K562 (cell line): Measurements from ENCODE around the gene BMF. TPM values are rescaled to one million over a fixed set of nuclear protein-coding genes. Genes with fewer than 3 reads are reported as not detected.

Experiments used
- ATF1 ChIP-seq, 2 experiments: fragments of 450-650 bp in 1 of 2; IDR thresholded peaks; 2 replicates each; pipeline ENCODE4 v1.6.1; 2016; ENCODE audit warnings: missing compliant biosample characterization in 1 of 2, missing genetic modification characterization in 1 of 2
- CREB1 ChIP-seq, 2 experiments: sonication (generic) in 1 of 2; formaldehyde crosslinking in 1 of 2; IDR thresholded peaks; 2 replicates each; pipeline versions ENCODE4 v1.6.1 to v1.8.0; 2012 to 2022; ENCODE audit warnings: inconsistent platforms in 1 of 2, mild to moderate bottlenecking in 1 of 2, missing genetic modification reagents in 1 of 2, moderate library complexity in 1 of 2
- ESRRB ChIP-seq: fragments of 250-450 bp; sonication (Bioruptor Pico); IDR thresholded peaks from 2 replicates; pipeline ENCODE4 v1.5.0; 2020; ENCODE audit warnings: mild to moderate bottlenecking, moderate library complexity, borderline replicate concordance
- GTF2E2 ChIP-seq: fragments of 200-800 bp; sonication (Bioruptor generic); IDR thresholded peaks from 2 replicates; pipeline ENCODE4 v1.6.1; 2016; ENCODE audit warnings: missing genetic modification characterization, missing compliant biosample characterization
- GTF2F1 ChIP-seq: IDR thresholded peaks from 2 replicates; pipeline ENCODE4 v1.6.1; 2011; ENCODE audit warnings: low read depth, low read length, improper control_type of control experiment
- HCFC1 ChIP-seq: IDR thresholded peaks from 2 replicates; pipeline ENCODE4 v1.6.1; 2012; ENCODE audit warnings: low read depth, low read length, improper control_type of control experiment
- HMG20A ChIP-seq: fragments of 450-650 bp; formaldehyde crosslinking; conservative IDR thresholded peaks from 2 replicates; pipeline ENCODE4 v1.4.0; 2020; ENCODE audit warnings: mild to moderate bottlenecking, mixed read lengths
- KDM2B ChIP-seq: fragments of 250-450 bp; sonication (Bioruptor Pico); IDR thresholded peaks from 2 replicates; pipeline ENCODE4 v1.8.0; 2021; ENCODE audit warnings: mild to moderate bottlenecking, moderate library complexity
- RBBP5 ChIP-seq: fragments of 200-600 bp; sonication (generic); IDR thresholded peaks from 2 replicates; pipeline ENCODE4 v1.6.1; 2012; ENCODE audit warnings: borderline replicate concordance, mild to moderate bottlenecking, low read length, control low read depth, inconsistent platforms; ENCODE audit not compliant: insufficient read depth, poor library complexity, severe bottlenecking
- RBM22 ChIP-seq: fragments of 200-400 bp; formaldehyde crosslinking; IDR thresholded peaks from 2 replicates; pipeline ENCODE4 v1.6.1; 2018; ENCODE audit warnings: low read length, low read depth; ENCODE audit not compliant: poor library complexity, severe bottlenecking
- SMARCB1 ChIP-seq: IDR thresholded peaks from 2 replicates; pipeline ENCODE4 v1.6.1; 2011; ENCODE audit warnings: improper control_type of control experiment, low read depth; ENCODE audit not compliant: insufficient read length
- SNIP1 ChIP-seq: fragments of 450-650 bp; IDR thresholded peaks from 2 replicates; pipeline ENCODE4 v1.7.1; 2017; ENCODE audit warnings: low read depth, mild to moderate bottlenecking
- SREBF2 ChIP-seq: sonication (generic); formaldehyde crosslinking; IDR thresholded peaks from 2 replicates; pipeline ENCODE4 v1.4.0; 2020; ENCODE audit warnings: mild to moderate bottlenecking, missing genetic modification reagents
- SRSF9 ChIP-seq: fragments of 200-400 bp; formaldehyde crosslinking; IDR thresholded peaks from 2 replicates; pipeline ENCODE4 v1.6.1; 2017; ENCODE audit warnings: low read depth, low read length, borderline replicate concordance
- SUPT5H ChIP-seq: fragments of 450-650 bp; IDR thresholded peaks from 2 replicates; pipeline ENCODE4 v1.6.1; 2016
- TCF3 ChIP-seq: sonication (generic); formaldehyde crosslinking; IDR thresholded peaks from 2 replicates; pipeline ENCODE4 v1.4.0; 2020; ENCODE audit warnings: mild to moderate bottlenecking, missing genetic modification reagents
- ZNF511 ChIP-seq: sonication (generic); formaldehyde crosslinking; IDR thresholded peaks from 2 replicates; pipeline ENCODE4 v1.8.0; 2022; ENCODE audit warnings: mild to moderate bottlenecking, missing genetic modification reagents
- ZNF766 ChIP-seq: fragments of 200-800 bp; sonication (Bioruptor generic); conservative IDR thresholded peaks from 2 replicates; pipeline ENCODE4 v1.6.1; 2016; ENCODE audit warnings: missing genetic modification characterization, missing compliant biosample characterization
- ZNF77 ChIP-seq: fragments of 250-450 bp; sonication (Bioruptor Pico); IDR thresholded peaks from 2 replicates; pipeline ENCODE4 v1.5.0; 2020
- polyA plus RNA-seq, 8 experiments: library from polyadenylated mRNA; depleted of rRNA in 4 of 8; stranded (reverse) in 5 of 8; unstranded in 3 of 8; fragments of >200 nt; fragmentation: Nextera tagmentation in 2 of 8; fragmentation: Illumina TruSeq in 1 of 8; extraction: Ambion mirVana in 2 of 8; extraction: Trizol in 1 of 8; gene quantifications; 2 replicates each; pipeline versions ENCODE4 v1.2.1 to v1.2.3, GENCODE V29; 2011 to 2014; ENCODE audit warnings: inconsistent platforms in 1 of 8, missing spikeins in 1 of 8
- total RNA-seq, 7 experiments: library from RNA; depleted of rRNA in 6 of 7; stranded (reverse); fragments of >200 nt in 6 of 7; fragmentation: Illumina TruSeq in 2 of 7; extraction: Trizol in 2 of 7; gene quantifications; 2 replicates each; pipeline versions ENCODE4 v1.2.1 to v1.2.3, GENCODE V29; 2011 to 2021; ENCODE audit warnings: low replicate concordance in 1 of 7
- TF ChIP-seq, protein P1 (sequence below): fragments of 450-650 bp; IDR thresholded peaks from 2 replicates; pipeline ENCODE4 v1.7.1; 2018; ENCODE audit warnings: mild to moderate bottlenecking, low read depth; ENCODE audit not compliant: partially characterized antibody
- TF ChIP-seq, protein P2 (sequence below): fragments of 450-650 bp; formaldehyde crosslinking; IDR thresholded peaks from 2 replicates; pipeline ENCODE4 v1.4.0; 2020; ENCODE audit warnings: mild to moderate bottlenecking, moderate library complexity
- TF ChIP-seq, protein P3 (sequence below): fragments of 450-650 bp; IDR thresholded peaks from 2 replicates; pipeline ENCODE4 v1.6.1; 2016; ENCODE audit warnings: missing biosample characterization, missing genetic modification characterization

Gene BMF
- total and polyA plus RNA-seq, 9 of the 15 experiments (the other 6 are each of a cell fraction or from before 2014, with no cell fraction given): 0.25 to 0.91 (median 0.59) TPM; not detected in 2

DNA sequence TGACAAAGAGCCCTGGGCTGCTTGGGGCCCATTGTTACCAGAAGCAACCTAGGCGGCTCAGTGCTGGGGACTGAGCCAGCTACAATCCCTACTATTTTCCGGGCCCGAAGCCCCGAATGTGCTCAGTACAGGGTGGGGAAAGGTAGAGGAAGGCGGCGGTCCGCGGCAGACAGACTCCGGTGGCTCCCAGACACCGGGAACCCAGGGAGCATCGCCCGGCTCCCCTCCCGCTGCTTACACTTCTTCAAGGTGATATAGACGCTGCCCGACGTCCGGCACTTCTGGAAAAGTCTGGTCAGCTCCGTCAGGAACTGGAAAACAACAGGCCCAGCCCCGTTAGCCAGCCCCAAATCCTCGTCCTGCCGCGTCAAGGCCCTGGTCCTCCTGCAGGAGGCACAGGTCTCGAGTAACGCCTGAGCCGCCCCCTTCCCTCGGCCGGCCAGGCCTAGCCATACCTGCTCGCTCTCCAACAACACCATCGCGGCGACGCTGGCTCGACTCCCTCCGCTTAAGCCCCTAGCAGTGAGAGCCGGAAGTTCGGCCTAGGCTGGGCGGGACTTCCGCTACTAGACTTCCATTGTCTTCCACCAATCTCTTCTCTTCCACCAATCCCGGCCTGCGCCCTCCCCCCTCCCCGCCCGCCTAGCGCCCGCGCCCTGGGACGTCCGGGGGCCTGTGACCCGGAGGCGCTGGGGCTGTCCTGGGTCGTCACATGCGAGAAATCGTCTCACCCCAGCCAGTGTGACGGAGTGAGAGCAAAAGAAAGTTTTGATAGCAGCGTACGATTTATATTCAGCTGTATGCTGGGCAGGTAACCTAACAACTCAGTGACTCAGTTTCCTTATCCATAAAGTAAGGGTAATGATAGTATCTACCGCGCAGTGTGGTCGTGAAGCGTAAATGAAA lies 69.8 kb downstream of the BMF start, which contains the start of gene SRP14 (continued):
- peak; percentile 48; the same call in 1 of the 2 replicates for TF ChIP-seq GTF2F1
- TF ChIP-seq ESRRB (CRISPR knock-in tag): no peak
- TF ChIP-seq HMG20A (CRISPR knock-in tag): no peak
- no peak for TF ChIP-seq SMARCB1
- TF ChIP-seq SRSF9: no peak
- peak; percentile 94 for TF ChIP-seq SUPT5H
- no peak for TF ChIP-seq ZNF77
- peak; percentile 86 for TF ChIP-seq RBBP5
- TF ChIP-seq, protein P1, sequence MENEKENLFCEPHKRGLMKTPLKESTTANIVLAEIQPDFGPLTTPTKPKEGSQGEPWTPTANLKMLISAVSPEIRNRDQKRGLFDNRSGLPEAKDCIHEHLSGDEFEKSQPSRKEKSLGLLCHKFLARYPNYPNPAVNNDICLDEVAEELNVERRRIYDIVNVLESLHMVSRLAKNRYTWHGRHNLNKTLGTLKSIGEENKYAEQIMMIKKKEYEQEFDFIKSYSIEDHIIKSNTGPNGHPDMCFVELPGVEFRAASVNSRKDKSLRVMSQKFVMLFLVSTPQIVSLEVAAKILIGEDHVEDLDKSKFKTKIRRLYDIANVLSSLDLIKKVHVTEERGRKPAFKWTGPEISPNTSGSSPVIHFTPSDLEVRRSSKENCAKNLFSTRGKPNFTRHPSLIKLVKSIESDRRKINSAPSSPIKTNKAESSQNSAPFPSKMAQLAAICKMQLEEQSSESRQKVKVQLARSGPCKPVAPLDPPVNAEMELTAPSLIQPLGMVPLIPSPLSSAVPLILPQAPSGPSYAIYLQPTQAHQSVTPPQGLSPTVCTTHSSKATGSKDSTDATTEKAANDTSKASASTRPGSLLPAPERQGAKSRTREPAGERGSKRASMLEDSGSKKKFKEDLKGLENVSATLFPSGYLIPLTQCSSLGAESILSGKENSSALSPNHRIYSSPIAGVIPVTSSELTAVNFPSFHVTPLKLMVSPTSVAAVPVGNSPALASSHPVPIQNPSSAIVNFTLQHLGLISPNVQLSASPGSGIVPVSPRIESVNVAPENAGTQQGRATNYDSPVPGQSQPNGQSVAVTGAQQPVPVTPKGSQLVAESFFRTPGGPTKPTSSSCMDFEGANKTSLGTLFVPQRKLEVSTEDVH: peak; percentile 80
- TF ChIP-seq, protein P2, sequence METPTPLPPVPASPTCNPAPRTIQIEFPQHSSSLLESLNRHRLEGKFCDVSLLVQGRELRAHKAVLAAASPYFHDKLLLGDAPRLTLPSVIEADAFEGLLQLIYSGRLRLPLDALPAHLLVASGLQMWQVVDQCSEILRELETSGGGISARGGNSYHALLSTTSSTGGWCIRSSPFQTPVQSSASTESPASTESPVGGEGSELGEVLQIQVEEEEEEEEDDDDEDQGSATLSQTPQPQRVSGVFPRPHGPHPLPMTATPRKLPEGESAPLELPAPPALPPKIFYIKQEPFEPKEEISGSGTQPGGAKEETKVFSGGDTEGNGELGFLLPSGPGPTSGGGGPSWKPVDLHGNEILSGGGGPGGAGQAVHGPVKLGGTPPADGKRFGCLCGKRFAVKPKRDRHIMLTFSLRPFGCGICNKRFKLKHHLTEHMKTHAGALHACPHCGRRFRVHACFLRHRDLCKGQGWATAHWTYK (CRISPR knock-in tag): no peak
- peak; percentile 47 for TF ChIP-seq RBM22
- TF ChIP-seq ZNF511 (CRISPR knock-in tag): peak; percentile 26; the same call in 1 of the 2 replicates
- TF ChIP-seq SNIP1: no peak
- TF ChIP-seq, protein P3, sequence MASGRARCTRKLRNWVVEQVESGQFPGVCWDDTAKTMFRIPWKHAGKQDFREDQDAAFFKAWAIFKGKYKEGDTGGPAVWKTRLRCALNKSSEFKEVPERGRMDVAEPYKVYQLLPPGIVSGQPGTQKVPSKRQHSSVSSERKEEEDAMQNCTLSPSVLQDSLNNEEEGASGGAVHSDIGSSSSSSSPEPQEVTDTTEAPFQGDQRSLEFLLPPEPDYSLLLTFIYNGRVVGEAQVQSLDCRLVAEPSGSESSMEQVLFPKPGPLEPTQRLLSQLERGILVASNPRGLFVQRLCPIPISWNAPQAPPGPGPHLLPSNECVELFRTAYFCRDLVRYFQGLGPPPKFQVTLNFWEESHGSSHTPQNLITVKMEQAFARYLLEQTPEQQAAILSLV: no peak
- no peak for TF ChIP-seq ZNF766 (CRISPR knock-in tag)
- no peak for TF ChIP-seq KDM2B
- TF ChIP-seq ATF1 (CRISPR knock-in tag; IDR thresholded peaks at IDR 0.05): no peak
- TF ChIP-seq ATF1 (tag; IDR thresholded peaks at IDR 0.05): peak; percentile 70
- TF ChIP-seq CREB1 (IDR thresholded peaks at IDR 0.05): no peak
- peak; percentile 56; the same call in 1 of the 2 replicates for TF ChIP-seq CREB1 (CRISPR knock-in tag; IDR thresholded peaks at IDR 0.05)
- no peak for TF ChIP-seq SREBF2
- 0 out of 2 replicates have a peak, but pooled peaks have one; percentile 11 for TF ChIP-seq TCF3 (CRISPR knock-in tag)
- TF ChIP-seq HCFC1: peak; percentile 64
- TF ChIP-seq GTF2E2 (tag): 0 out of 2 replicates have a peak, but pooled peaks have one; percentile 22
